Uterus (tissue), 2 donors: Measurements from ENCODE around the gene TIMM44.
"Not testable (repeated sequence)": the region's sequence is repeated elsewhere in the genome, so short reads cannot be mapped to it uniquely, and the experiment has no call there.

Experiments
- CTCF ChIP-seq, 4 experiments: fragments of 200-600 bp in 2 of 4; fragments of 450-650 bp in 2 of 4; sonication (generic) in 2 of 4; IDR thresholded peaks; one replicate each; pipeline ENCODE4 v1.5.1; 2016 to 2019; ENCODE audit warnings: antibody characterized with exemption in 4 of 4, mild to moderate bottlenecking in 2 of 4, moderate library complexity in 1 of 4
- POLR2A ChIP-seq, 2 donors: fragments of 450-650 bp; IDR thresholded peaks; one replicate each; pipeline ENCODE4 v1.6.1; 2016; ENCODE audit warnings: antibody characterized with exemption in 2 of 2, mild to moderate bottlenecking in 1 of 2, moderate library complexity in 1 of 2

DNA sequence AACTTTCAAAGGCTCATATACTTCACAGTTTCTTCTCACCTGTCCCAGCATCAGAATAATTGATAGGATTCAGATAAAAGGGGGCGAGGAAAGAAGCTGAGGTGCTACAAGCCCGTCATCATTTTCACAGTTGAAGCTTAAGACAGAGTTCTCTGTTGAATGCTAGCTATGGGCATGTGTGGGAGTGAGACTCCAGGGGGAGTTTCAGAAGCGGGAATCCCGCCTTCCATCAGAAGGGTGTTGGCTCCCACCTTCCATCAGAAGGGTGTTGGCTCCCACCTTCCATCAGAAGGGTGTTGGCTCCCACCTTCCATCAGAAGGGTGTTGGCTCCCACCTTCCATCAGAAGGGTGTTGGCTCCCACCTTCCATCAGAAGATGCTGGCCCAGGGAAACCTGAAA is 17.6 kb upstream of the TIMM44 start:
- TF ChIP-seq CTCF, POLR2A (IDR thresholded peaks at IDR 0.05): not testable (repeated sequence)
